ENCODE data around the gene DLST.

The DLST gene

GRCh38 chr14:74898694-74899093, 17.0 kb downstream of the DLST start:
- no peak for DNase-seq

GRCh38 chr14:74902941-74903705, 21.4 kb downstream of the DLST start:
- DNase-seq = no peak

GRCh38 chr14:74904635-74905503, 23.2 kb downstream of the DLST start:
- DNase-seq = no peak

GRCh38 chr14:74905595-74906142, 24.0 kb downstream of the DLST start:
- DNase-seq = no peak

- DNase-seq = no peak
These were observed 25.3 kb downstream of the DLST start for GRCh38 chr14:74906925-74907521.

GRCh38 chr14:74907744-74908143, 26.0 kb downstream of the DLST start:
- DNase-seq = no peak

- no peak for DNase-seq
These were observed 27.2 kb downstream of the DLST start for GRCh38 chr14:74908861-74909341.

GRCh38 chr14:74909501-74909900, 27.8 kb downstream of the DLST start:
- DNase-seq = no peak

GRCh38 chr14:74909911-74910310, 28.2 kb downstream of the DLST start:
- DNase-seq = no peak

GRCh38 chr14:74910556-74910955, 28.8 kb downstream of the DLST start:
- no peak for DNase-seq

GRCh38 chr14:74911221-74911620, 29.5 kb downstream of the DLST start:
- no peak for DNase-seq

- no peak for DNase-seq
These were observed 30.0 kb downstream of the DLST start for GRCh38 chr14:74911704-74912103.

GRCh38 chr14:74912111-74912510, 30.4 kb downstream of the DLST start:
- DNase-seq = no peak

GRCh38 chr14:74912801-74913200, 31.1 kb downstream of the DLST start:
- no peak for DNase-seq

GRCh38 chr14:74913393-74913910, 31.7 kb downstream of the DLST start:
- no peak for DNase-seq

GRCh38 chr14:74913986-74914573, 32.4 kb downstream of the DLST start:
- peak; percentile 16 for DNase-seq

- no peak for DNase-seq
These were observed 33.7 kb downstream of the DLST start for GRCh38 chr14:74915426-74915825.

- DNase-seq = no peak
These were observed 34.1 kb downstream of the DLST start for GRCh38 chr14:74915826-74916225.

- DNase-seq = no peak
These were observed 35.4 kb downstream of the DLST start for GRCh38 chr14:74917178-74917543.

- DNase-seq = no peak
These were observed 35.9 kb downstream of the DLST start for GRCh38 chr14:74917646-74918081.

- DNase-seq = no peak
These were observed 36.7 kb downstream of the DLST start for GRCh38 chr14:74918380-74918779.

GRCh38 chr14:74919421-74920165, 37.9 kb downstream of the DLST start:
- DNase-seq = no peak
